KOPT-K1 (cell line): Measurements from ENCODE around the gene MB.
"Not testable (repeated sequence)": the region's sequence is repeated elsewhere in the genome, so short reads cannot be mapped to it uniquely, and the experiment has no call there.

ENCODE experiments used
- H3K27ac ChIP-seq: fragments of 200-600 bp; sonication (generic); 2 replicates; pipeline ENCODE4 v1.5.1; 2016; ENCODE audit warnings: antibody characterized with exemption, mild to moderate bottlenecking, low read depth, low read length; ENCODE audit not compliant: poor library complexity, severe bottlenecking
- H3K36me3 ChIP-seq: fragments of 200-600 bp; sonication (generic); 2 replicates; pipeline ENCODE4 v1.5.1; 2017; ENCODE audit warnings: antibody characterized with exemption, mild to moderate bottlenecking, low read length, moderate library complexity; ENCODE audit not compliant: insufficient read depth
- H3K9me3 ChIP-seq: fragments of 200-600 bp; sonication (generic); 2 replicates; pipeline ENCODE4 v1.5.1; 2017; ENCODE audit warnings: antibody characterized with exemption, low read length, mild to moderate bottlenecking; ENCODE audit not compliant: insufficient read depth, poor library complexity, severe bottlenecking

Gene MB

DNA sequence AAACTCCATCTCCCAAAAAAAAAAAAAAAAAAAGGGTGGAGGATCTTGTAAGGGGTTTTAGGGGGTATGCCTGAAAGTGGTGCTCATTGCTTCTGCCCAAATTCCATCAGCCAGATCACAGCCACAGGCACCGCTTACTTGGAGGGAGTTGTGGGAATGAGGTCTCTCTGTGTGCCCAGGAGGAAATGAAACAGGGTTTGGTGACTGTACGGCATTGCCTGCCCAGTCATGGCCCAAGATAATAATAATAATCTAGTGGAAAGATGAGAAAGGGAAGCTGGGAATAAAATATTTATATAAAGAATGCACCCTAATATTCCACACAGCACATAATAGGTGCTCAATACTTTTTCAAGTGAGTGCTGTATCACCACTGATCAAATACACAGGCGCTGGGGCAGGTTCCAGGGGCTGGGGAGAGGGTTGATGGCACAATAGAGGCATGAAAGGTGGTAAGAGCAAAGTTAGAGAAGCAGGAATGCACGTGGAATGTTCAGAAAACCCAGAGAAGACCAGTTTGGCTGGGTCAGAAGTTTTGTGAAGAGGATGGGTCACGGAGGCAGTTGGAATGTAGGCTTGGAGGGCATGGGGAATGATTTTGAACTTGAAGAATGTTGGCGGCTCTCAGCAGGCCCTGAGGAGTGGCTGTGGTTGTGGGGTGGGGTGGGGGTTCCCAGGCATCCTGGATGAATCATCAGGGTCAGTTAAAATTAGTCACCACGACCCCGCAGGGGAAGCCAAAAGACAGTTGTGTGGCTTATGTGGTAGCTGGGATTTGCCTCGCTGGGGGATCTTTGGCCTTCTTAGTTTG is 12.5 kb upstream of the MB start:
- no peaks in the 10 kb centered on the region for H3K9me3 ChIP-seq
- no peak overlapping the region for H3K27ac ChIP-seq
- H3K36me3 ChIP-seq = no peaks in the 10 kb centered on the region

DNA sequence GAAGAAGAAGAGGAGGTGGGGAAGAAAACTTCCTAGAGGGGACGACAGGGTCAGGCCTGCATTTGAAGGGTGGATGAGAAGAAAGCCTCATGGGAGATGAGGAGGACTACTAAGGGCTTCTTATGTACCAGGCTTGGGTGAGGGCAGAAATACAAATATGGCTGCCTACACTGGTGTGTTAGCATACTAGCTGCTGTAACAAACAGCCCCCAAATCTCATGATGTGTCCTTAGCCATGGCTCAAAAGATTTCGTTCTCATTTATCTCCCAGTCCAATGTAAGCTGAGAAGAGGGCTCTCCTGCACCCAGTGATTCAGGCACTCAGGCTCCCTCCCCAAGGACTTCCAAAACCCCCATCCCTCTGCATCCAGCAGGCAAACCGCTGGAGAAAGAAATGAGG is 11.6 kb upstream of the MB start:
- H3K9me3 ChIP-seq = no peaks in the 10 kb centered on the region
- no peaks in the 10 kb centered on the region for H3K36me3 ChIP-seq
- H3K27ac ChIP-seq = no peak overlapping the region

DNA sequence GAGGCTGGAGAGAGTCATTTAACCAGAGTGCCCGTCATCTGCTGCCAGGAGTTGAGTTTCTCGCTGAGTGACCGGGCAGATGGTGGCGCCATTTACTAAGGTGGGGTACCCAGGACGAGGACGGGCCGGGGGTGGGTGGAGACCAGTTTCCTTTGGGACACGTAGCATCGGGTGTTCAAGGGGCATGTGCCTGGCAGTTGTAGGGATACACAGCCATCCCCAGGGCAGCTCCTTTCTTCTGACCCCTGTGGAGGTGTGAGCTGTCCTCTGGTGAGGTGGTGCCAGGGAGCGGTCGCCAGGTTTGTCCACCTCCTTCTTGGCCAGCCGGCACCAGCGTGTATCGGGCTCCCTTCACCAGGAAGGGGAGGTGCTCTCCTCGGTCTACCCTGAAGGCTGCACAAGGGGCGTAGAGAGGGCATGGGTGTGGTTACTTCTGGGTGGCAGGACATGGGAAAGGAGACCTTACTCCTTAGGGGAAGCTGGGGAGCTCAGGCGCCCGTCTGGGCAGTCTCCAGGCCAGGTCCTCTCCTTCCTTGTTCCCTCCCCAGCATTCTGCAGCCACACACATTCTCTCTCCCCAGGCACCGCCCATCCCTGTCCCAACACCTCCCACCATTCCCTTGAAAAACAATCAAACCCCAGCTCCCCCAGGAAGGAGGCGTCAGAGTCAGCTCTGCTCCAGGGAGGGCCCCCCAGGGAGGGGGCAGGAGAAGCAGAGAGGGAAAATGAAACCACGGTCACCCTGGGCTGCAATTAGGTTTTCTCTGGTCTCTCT is 10.3 kb upstream of the MB start:
- Histone ChIP-seq H3K36me3 (no peaks in the 10 kb centered on the region), H3K9me3 (no peaks in the 10 kb centered on the region), H3K27ac (no peak overlapping the region)

DNA sequence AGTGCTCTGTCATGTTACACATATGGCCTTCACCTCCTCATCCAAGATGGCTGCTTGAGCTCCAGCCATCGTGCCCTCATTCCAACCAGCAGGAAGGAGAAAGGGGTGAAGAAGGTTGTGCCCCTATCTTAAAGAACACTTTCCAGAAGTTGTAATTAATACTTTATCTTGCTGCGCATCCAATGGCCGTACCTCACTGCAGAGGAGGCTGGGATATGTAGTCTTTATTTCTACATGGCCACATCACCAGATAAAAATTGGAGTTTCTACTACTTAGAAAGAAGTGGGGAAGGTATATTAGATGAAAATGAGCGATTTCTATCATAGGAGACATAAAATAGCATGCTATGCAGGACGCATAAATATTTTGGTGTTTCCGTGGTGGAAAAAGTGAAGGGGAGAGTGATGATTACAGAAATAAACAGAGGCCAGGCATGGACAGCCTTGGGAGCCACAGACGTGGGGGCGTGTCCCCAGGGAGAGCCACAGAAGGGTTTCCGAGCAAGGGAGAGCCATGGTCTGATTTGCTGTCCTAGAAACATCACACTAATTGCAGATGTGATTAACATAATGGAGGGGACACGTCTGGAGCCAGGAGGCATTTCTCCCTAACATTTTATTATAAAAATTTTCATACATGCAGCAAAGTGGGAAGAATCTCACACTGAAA is 8.8 kb upstream of the MB start:
- H3K9me3 ChIP-seq = no peaks in the 10 kb centered on the region
- H3K36me3 ChIP-seq = no peaks in the 10 kb centered on the region
- no peak overlapping the region for H3K27ac ChIP-seq

DNA sequence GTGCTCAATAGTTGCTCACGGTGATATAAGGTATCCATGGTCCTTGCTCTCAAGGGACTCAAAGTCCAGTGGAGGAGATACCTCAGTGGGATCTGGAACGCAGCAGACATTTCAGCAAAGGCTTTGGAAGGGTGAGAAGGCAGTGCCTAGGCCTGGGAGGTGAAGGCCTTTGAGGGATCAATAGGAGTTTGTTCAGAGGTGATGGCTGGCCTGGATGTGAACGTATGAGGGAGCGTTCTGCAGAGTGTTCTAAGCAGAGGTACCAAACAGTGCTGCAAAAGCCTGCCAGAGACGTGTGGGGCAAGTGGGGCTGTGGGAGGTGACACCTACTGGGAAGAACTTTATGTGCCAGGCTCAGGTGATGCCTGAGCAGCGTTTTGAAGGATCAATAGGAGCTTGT is 7.4 kb upstream of the MB start:
- Histone ChIP-seq H3K27ac (no peak overlapping the region), H3K9me3 (no peaks in the 10 kb centered on the region), H3K36me3 (no peaks in the 10 kb centered on the region)

DNA sequence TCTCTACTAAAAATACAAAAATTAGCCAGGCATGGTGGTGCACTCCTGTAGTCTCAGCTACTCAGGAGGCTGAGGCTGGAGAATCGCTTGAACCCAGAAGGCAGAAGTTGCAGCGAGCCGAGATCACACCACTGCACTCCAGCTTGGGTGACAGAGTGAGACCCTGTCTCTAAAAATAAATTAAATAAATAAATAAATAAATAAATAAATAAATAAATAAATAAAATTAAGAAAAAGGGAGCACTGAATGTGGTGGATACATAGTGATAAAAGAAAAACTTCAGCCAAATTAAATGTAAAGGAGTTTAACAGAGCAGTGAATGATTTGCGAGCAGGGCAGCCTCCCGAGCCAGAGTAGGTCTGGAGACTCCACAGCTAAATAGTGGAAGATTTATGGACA is 6.8 kb upstream of the MB start:
- H3K9me3 ChIP-seq, H3K36me3 ChIP-seq, H3K27ac ChIP-seq: not testable (repeated sequence)

DNA sequence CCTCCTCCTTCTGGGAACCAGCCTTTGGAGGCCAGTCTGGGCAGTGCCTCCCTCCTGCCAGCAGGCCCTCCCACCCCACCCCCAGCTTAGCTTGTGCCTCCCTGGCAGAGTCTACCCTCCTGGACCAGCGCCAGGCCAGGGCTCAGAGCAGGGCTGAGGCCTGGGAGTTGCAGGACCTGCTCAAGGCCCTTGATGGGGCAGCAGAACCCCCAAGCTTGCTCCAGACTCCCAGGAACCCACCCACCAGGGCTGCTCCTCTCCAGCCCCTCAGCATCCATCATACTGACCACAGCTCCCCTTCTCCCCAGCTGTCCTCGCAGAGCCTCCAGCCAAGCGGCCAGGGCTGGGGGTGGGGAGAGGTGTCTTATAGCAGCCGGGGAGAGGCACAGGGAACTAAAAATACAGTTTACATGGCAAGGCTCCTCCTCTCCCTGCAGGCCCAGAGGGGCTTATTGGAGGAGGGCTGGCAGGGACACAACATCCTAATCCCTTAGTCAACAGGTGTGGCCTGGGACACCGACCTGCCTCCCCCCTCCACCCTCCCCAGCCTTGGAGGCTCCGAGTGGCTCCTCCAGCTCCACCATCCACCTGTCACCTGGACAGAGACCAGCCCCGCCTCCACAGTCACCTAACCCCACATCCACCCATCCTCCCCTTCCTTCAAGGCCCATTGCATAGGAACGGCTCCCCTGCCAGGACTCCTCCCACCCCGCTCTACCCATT is 5.2 kb upstream of the MB start:
- H3K27ac ChIP-seq = no peak overlapping the region

DNA sequence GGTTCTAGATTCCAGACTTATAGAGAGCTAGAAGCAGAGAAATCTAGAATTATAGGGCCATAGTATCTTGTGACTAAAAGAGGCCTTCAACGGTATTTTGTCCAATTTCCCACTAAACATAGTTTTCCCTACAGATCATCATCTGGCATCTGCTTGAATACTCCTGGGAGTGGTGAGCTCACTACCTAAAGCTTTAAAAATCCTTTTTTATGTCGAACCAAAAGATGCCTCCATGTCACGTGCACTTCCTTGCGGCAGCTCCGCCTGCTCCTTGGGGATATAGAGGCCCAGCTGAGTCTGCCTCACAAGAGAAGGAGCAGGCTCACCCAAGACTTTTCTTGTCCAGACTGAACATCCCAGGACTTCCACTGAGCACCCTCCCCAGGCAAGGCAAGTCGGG is 4.3 kb upstream of the MB start:
- H3K36me3 ChIP-seq = no peaks in the 10 kb centered on the region
- H3K9me3 ChIP-seq = no peaks in the 10 kb centered on the region
- H3K27ac ChIP-seq = no peak overlapping the region

More for the DNA sequence above, 5.2 kb upstream of the MB start:
- H3K9me3 ChIP-seq = no peaks in the 10 kb centered on the region
- H3K36me3 ChIP-seq = no peaks in the 10 kb centered on the region

DNA sequence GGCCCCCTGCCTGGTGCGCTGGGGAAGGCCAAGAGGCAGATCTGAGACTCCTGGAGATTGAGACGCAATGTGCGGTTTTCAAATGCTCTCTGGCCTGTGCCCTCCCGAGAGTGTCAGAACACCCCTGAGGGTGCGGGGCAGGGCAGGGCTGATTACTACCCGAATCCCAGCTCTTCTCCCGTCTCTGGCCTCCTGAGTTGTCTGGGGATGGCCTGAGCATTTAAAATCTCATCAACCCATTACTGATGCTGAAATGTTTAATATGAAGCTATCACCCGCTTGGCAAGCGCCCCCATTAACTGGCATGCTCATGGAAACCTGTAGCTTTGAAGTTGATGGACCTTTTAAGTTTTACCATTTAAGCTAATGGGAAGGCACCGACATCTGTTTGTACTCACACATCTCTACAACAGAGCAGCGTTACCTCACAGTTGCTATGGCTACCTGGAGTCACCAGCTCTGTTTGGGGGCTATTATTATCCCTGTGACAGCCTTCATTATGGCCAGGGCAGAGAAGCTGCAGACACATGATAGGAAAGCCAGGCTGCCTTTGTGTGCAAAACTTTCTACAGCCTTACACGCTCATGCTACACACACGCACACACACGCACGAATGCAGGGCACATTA is 3.6 kb upstream of the MB start:
- Histone ChIP-seq H3K9me3 (no peaks in the 10 kb centered on the region), H3K27ac (no peak overlapping the region), H3K36me3 (no peaks in the 10 kb centered on the region)

DNA sequence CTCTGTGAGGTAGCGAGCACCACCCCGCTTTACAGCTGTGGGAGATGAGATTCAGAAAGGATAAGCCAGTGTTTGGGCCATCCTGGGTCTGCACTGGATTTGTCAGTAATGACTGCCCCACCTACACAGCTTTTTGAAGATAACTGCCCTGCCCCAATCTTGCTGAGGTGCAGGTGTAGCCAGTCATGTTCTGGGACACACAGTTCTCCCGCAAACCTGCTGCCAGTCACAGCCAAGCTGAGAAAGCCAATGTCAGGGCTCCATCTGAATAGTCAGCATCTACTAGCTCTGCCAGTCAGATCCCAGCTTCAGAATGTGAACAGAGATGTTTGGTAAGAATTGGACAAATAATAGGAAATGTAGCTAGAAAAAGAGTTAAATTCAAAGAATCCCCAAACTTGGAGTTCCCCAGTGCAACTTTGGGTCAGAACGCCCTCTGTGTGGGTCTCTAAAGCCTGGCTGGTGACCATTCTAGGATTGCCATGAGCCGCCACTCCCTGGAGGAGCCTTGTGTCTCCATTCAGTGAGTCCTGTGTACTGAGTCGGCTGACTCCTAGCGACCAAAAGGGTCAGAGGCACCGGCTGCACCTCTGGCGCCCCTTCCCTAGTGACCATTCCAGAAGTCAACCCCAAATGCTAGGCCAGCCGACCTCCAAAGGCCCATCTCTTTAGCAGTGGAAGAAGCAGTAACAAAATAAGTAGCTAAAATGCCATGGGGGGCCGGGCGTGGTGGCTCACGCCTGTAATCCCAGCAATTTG is 2.4 kb upstream of the MB start:
- H3K36me3 ChIP-seq = no peaks in the 10 kb centered on the region
- H3K9me3 ChIP-seq = no peaks in the 10 kb centered on the region
- H3K27ac ChIP-seq = no peak overlapping the region

DNA sequence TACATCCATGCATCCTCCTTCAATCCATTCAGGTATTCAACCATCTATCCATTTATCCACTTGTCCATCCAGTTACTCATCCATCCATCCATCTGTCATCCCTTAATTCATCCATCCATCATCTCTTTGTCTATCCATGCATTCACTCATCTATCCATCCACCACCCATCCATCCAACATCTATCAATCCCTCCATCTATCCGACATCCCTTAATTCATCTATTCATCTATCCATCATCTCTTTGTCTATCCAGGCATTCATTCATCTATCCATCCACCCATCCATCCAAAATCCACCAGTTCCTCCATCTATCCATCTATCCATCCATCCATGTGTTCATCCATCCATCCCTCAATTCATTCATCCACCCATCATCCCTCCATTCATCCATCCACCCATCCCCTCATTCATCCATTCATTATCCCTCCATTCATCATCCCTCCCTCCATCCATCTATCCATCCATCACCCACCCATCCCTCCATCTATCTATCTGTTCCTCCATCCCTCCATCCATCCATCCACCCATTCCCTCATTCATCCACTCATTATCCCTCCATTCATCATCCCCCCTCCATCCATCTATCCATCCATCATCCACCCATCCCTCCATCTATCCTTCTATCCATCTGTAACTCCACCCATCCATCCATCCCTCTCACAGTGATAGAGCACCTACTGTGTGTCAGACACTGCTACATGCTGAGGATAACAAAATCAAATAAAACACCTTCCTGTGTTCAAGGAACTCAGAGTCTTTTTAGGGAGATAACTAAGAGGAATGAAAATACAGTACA is 1.5 kb upstream of the MB start:
- Histone ChIP-seq H3K27ac (no peak overlapping the region), H3K9me3 (no peaks in the 10 kb centered on the region)

DNA sequence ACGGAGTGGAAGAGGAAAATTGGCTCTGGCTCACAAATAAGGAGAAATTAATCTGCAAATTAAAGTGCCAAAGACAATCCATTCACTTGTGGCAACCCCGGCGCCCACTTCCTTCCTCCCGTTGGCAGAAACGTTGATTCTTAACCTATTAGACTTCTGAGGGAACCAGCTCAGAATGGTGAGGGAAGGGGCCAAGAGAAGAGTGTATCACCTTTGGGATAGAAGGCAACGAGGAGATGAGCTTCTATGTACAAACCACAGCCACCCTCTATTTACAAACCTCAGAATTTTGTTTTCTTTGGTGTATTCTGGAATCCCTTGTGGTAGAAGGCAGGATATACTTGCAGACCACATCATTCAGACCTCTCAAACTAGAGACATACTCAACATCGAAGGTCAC is 1.1 kb downstream of the MB start:
- H3K9me3 ChIP-seq = no peaks in the 10 kb centered on the region

More for the DNA sequence above, 1.5 kb upstream of the MB start:
- no peaks in the 10 kb centered on the region for H3K36me3 ChIP-seq

DNA sequence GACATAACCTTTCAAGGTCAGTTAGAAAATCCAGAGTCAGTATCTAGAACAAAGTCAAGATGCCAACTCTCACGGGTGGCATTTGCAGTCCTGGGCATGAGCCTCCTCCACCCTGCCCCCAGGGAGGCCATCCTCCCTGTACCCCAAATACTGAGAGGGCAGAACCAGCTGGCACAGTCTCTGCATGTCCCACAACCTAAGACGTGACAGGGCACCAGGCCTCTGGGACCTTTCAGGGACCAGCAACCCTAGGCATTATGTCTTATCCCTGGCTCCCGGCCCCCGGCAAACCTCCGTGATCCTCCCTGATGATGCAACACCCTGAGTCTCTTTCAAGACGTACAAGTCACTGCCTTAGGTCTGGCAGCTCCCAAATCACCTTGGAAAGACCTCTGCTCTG is 2.0 kb downstream of the MB start:
- no peaks in the 10 kb centered on the region for H3K36me3 ChIP-seq
- no peak overlapping the region for H3K27ac ChIP-seq
- no peaks in the 10 kb centered on the region for H3K9me3 ChIP-seq

More for the DNA sequence above, 1.1 kb downstream of the MB start:
- H3K36me3 ChIP-seq = no peaks in the 10 kb centered on the region
- peak overlapping the region; percentile 2 for H3K27ac ChIP-seq
